PC-9 (cell line): Measurements from ENCODE around the gene LDLRAD2. TPM values are rescaled to one million over a fixed set of nuclear protein-coding genes. Genes with fewer than 3 reads are reported as not detected.
"Not testable (repeated sequence)": the region's sequence is repeated elsewhere in the genome, so short reads cannot be mapped to it uniquely, and the experiment has no call there.

Source experiments
- BruUV-seq: library from RNA; stranded (reverse); fragments of 400-500 nt; replicated peaks from 2 replicates; lab custom pipeline; 2021; lab: Mats Ljungman, UMichigan
- CTCF ChIA-PET: fragments of 300-600 bp; sonication (Branson Sonifier 250); formaldehyde crosslinking; loops from one replicate; lab custom pipeline; 2022; ENCODE audit warnings: antibody characterized with exemption; lab: Charles Lee
- POLR2A ChIA-PET: fragments of 300-600 bp; sonication (Branson Sonifier 250); formaldehyde crosslinking; loops from one replicate; lab custom pipeline; 2022; ENCODE audit warnings: antibody characterized with exemption; ENCODE audit not compliant: unreplicated experiment; lab: Charles Lee
- DNase-seq, 2 experiments: peaks; one replicate each; pipeline versions ENCODE4 v3.0.0 to v3.0.0-alpha.2; 2015 to 2022; ENCODE audit warnings: mixed read lengths in 1 of 2
- H2AFZ ChIP-seq: fragments of 200-600 bp; sonication (generic); 2 replicates; pipeline ENCODE4 v1.8.1; 2017; ENCODE audit warnings: antibody characterized with exemption
- H3F3A ChIP-seq: fragments of 200-600 bp; sonication (generic); 2 replicates; pipeline ENCODE4 v1.8.1; 2017; ENCODE audit warnings: antibody characterized with exemption, mild to moderate bottlenecking, low read depth; ENCODE audit not compliant: insufficient read depth
- H3K27ac ChIP-seq: fragments of 200-600 bp; sonication (generic); 2 replicates; pipeline ENCODE4 v1.6.1; 2016; ENCODE audit warnings: mixed run types
- H3K27me3 ChIP-seq: fragments of 200-600 bp; sonication (generic); 2 replicates; pipeline ENCODE4 v1.6.1; 2016; ENCODE audit warnings: low read depth, mixed run types; ENCODE audit not compliant: insufficient read depth
- H3K36me3 ChIP-seq: fragments of 200-600 bp; sonication (generic); 2 replicates; pipeline ENCODE4 v1.6.1; 2016; ENCODE audit warnings: low read depth, mixed run types
- H3K4me1 ChIP-seq: fragments of 200-600 bp; sonication (generic); replicated peaks from 2 replicates; pipeline ENCODE4 v1.6.1; 2016; ENCODE audit warnings: mixed run types; ENCODE audit not compliant: insufficient read depth
- H3K4me2 ChIP-seq: fragments of 200-600 bp; sonication (generic); 2 replicates; pipeline ENCODE4 v1.6.1; 2017; ENCODE audit warnings: mixed run types
- H3K4me3 ChIP-seq: fragments of 200-600 bp; sonication (generic); 2 replicates; pipeline ENCODE4 v1.6.1; 2016; ENCODE audit warnings: mixed run types
- H3K79me2 ChIP-seq: fragments of 200-600 bp; sonication (generic); 2 replicates; pipeline ENCODE4 v1.6.1; 2017; ENCODE audit warnings: low read depth, mixed run types
- H3K9me2 ChIP-seq: fragments of 200-600 bp; sonication (generic); 2 replicates; pipeline ENCODE4 v1.8.1; 2017; ENCODE audit warnings: mild to moderate bottlenecking; ENCODE audit not compliant: insufficient read depth
- H3K9me3 ChIP-seq: fragments of 200-600 bp; sonication (generic); 2 replicates; pipeline ENCODE4 v1.8.1; 2016; ENCODE audit warnings: low read depth; ENCODE audit not compliant: insufficient read depth
- H4K20me1 ChIP-seq: fragments of 200-600 bp; sonication (generic); 2 replicates; pipeline ENCODE4 v1.8.1; 2017; ENCODE audit not compliant: insufficient read depth
- EZH2 ChIP-seq: fragments of 200-600 bp; sonication (generic); IDR thresholded peaks from 2 replicates; pipeline ENCODE4 v1.8.0; 2017; ENCODE audit warnings: antibody characterized with exemption, low read depth
- intact Hi-C: fragments of 100-400 bp; cut with micrococcal nuclease; formaldehyde crosslinking; loops from one replicate; pipeline ENCODE4 v1.10.0; 2022; ENCODE audit not compliant: unreplicated experiment
- total RNA-seq: library from RNA; stranded (reverse); gene quantifications from 2 replicates; pipeline ENCODE4 v1.2.3, GENCODE V29; 2021
- TF ChIP-seq, protein P1 (sequence below): fragments of 200-600 bp; sonication (generic); conservative IDR thresholded peaks from 2 replicates; pipeline ENCODE4 v1.6.1; 2017; ENCODE audit warnings: mixed run types, antibody characterized with exemption, mild to moderate bottlenecking, moderate library complexity

Gene LDLRAD2
- total RNA-seq, 1 experiment from 2014 or later = not detected

DNA sequence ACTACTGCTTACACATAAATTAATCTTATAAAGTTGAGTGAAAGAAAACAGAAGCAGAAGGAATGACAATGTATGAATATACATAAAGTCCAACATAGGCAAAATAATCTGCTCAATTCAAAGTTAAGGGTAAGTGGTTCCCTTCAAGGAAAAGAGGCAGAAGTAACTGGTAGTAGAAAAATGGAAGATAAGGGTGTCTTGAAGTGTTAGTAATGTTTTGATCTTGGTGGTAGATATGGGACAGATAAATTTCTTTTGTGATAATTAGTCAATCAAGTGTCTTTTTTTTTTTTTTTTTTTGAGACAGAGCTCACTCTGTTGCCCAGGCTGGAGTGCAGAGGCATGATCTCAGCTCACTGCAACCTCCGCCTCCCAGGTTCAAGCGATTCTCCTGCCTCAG, 41.9 kb upstream of the LDLRAD2 start:
- Histone ChIP-seq H4K20me1 (no peaks in the 10 kb centered on the region), H3K79me2 (peaks cover 36% of the 10 kb centered on the region), H3K4me3 (no peak overlapping the region), H3K27me3 (no peaks in the 10 kb centered on the region), H3K27ac (no peak overlapping the region), H2AFZ (no peak overlapping the region), H3K4me1 (peaks cover 12% of the 10 kb centered on the region; the same call in 1 of the 2 replicates), H3K9me3 (no peaks in the 10 kb centered on the region), H3K36me3 (no peaks in the 10 kb centered on the region), H3K9me2 (no peaks in the 10 kb centered on the region), H3K4me2 (no peak overlapping the region), H3F3A (peaks cover 3% of the 10 kb centered on the region; the same call in 1 of the 2 replicates)
- BruUV-seq = no TSS peak
- intact Hi-C loops = no loop called here
- no peak for DNase-seq
- TF ChIP-seq EZH2 = no peak
- TF ChIP-seq, protein P1, sequence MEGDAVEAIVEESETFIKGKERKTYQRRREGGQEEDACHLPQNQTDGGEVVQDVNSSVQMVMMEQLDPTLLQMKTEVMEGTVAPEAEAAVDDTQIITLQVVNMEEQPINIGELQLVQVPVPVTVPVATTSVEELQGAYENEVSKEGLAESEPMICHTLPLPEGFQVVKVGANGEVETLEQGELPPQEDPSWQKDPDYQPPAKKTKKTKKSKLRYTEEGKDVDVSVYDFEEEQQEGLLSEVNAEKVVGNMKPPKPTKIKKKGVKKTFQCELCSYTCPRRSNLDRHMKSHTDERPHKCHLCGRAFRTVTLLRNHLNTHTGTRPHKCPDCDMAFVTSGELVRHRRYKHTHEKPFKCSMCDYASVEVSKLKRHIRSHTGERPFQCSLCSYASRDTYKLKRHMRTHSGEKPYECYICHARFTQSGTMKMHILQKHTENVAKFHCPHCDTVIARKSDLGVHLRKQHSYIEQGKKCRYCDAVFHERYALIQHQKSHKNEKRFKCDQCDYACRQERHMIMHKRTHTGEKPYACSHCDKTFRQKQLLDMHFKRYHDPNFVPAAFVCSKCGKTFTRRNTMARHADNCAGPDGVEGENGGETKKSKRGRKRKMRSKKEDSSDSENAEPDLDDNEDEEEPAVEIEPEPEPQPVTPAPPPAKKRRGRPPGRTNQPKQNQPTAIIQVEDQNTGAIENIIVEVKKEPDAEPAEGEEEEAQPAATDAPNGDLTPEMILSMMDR = no peak
- ChIA-PET CTCF (interaction anchor here (0.6 kb wide), 1 partner anchor 43 kb away, joined by 4 read pairs; no protein-coding TSS in a partner anchor), POLR2A (no interaction called here)

DNA sequence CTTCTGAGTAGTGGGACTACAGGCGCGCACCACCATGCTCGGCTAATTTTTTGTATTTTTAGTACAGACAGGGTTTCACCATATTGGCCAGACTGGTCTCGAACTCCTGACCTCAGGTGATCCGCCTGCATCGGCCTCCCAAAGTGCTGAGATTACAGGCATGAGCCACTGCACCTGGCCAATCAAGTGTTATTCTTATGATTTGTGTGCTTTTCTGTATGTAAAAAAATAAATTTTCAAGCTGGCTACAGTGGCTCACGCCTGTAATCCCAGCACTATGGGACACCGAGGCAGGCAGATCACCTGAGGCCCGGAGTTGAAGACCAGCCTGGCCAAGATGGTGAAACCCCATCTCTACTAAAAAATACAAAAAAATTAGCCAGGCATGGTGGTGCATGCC, 41.5 kb upstream of the LDLRAD2 start:
- H3K9me3 ChIP-seq, H3K4me2 ChIP-seq, H4K20me1 ChIP-seq, H3K27me3 ChIP-seq, H3K4me3 ChIP-seq, H3K27ac ChIP-seq, BruUV-seq, DNase-seq, H3K9me2 ChIP-seq, H3K36me3 ChIP-seq, POLR2A ChIA-PET, H2AFZ ChIP-seq, intact Hi-C loops, H3F3A ChIP-seq, H3K4me1 ChIP-seq: not testable (repeated sequence)
- CTCF ChIA-PET = interaction anchor here (0.6 kb wide), 1 partner anchor 43 kb away, joined by 4 read pairs; no protein-coding TSS in a partner anchor
- H3K79me2 ChIP-seq = peaks cover 38% of the 10 kb centered on the region

DNA sequence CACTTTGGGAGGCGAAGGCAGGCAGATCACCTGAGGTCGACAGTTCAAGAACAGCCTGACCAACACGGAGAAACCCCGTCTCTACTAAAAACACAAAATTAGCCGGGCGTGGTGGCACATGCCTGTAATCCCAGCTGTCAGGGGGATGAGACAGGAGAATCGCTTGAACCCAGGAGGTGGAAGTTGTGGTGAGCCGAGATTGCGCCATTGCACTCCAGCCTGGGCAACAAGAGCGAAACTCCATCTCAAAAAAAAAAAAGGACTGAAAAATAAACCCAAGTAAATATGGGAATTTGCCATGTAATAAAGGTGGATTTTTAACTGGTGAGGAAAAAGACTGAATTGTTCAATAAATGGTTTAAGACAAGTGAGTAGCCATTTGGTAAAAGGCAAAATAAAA, 40.4 kb upstream of the LDLRAD2 start:
- BruUV-seq, intact Hi-C loops, H3F3A ChIP-seq, H3K27me3 ChIP-seq, H3K4me1 ChIP-seq, H3K36me3 ChIP-seq, DNase-seq, H2AFZ ChIP-seq, POLR2A ChIA-PET, H4K20me1 ChIP-seq, H3K9me3 ChIP-seq, H3K4me3 ChIP-seq, H3K4me2 ChIP-seq, H3K27ac ChIP-seq, H3K9me2 ChIP-seq, CTCF ChIA-PET: not testable (repeated sequence)
- H3K79me2 ChIP-seq = peaks cover 37% of the 10 kb centered on the region

DNA sequence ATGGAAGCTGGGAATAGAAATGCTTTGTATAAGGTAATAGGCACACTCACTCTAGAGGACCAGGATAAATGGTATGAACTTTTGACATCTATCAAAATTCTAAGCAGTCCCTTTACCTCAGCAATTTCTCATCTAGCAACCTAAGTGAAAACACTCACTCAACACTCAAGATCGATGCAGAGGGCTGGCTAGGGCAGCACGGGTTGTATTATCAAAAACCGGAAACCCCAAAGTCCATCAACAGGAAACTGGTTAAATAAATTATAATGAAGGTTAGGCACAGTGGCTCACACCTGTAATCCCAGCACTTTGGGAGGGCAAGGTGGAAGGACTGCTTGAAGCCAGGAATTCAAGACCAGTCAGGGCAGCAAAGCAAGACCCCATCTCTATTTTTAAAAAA, 38.5 kb upstream of the LDLRAD2 start:
- no TSS peak for BruUV-seq
- no peaks in the 10 kb centered on the region for H3F3A ChIP-seq
- peaks cover 51% of the 10 kb centered on the region for H3K79me2 ChIP-seq
- peaks cover 9% of the 10 kb centered on the region; the same call in 1 of the 2 replicates for H4K20me1 ChIP-seq
- no peak overlapping the region for H3K4me3 ChIP-seq
- no peaks in the 10 kb centered on the region for H3K4me1 ChIP-seq
- H3K4me2 ChIP-seq = no peak overlapping the region
- no peaks in the 10 kb centered on the region for H3K36me3 ChIP-seq
- intact Hi-C loops = no loop called here
- ChIA-PET CTCF (interaction anchor here (0.9 kb wide), 1 partner anchor 540 kb away, joined by 7 read pairs; no protein-coding TSS in a partner anchor), POLR2A (no interaction called here)
- no peaks in the 10 kb centered on the region for H3K9me2 ChIP-seq
- no peak for DNase-seq
- H3K27me3 ChIP-seq = no peaks in the 10 kb centered on the region
- no peak overlapping the region for H2AFZ ChIP-seq
- TF ChIP-seq, protein P1 = no peak
- TF ChIP-seq EZH2 = no peak
- no peaks in the 10 kb centered on the region for H3K9me3 ChIP-seq
- no peak overlapping the region for H3K27ac ChIP-seq
